CD4-positive, alpha-beta T cell treated with Interleukin-6 at 100 ng/mL for 8 hours (primary cell): ENCODE results near the gene CUEDC2.

Source experiments
- DNase-seq: peaks from one replicate; pipeline ENCODE4 v3.0.0-alpha.2; 2020; ENCODE audit warnings: mixed read lengths, low spot score

Gene CUEDC2

GRCh38 chr10:102409604-102410428 is 22.6 kb downstream of the CUEDC2 start:
- DNase-seq: no peak

GRCh38 chr10:102408728-102409603 is 23.4 kb downstream of the CUEDC2 start:
- DNase-seq: peak; percentile 71

- no peak for DNase-seq
These were observed 24.1 kb downstream of the CUEDC2 start for GRCh38 chr10:102408131-102408727.

DNA sequence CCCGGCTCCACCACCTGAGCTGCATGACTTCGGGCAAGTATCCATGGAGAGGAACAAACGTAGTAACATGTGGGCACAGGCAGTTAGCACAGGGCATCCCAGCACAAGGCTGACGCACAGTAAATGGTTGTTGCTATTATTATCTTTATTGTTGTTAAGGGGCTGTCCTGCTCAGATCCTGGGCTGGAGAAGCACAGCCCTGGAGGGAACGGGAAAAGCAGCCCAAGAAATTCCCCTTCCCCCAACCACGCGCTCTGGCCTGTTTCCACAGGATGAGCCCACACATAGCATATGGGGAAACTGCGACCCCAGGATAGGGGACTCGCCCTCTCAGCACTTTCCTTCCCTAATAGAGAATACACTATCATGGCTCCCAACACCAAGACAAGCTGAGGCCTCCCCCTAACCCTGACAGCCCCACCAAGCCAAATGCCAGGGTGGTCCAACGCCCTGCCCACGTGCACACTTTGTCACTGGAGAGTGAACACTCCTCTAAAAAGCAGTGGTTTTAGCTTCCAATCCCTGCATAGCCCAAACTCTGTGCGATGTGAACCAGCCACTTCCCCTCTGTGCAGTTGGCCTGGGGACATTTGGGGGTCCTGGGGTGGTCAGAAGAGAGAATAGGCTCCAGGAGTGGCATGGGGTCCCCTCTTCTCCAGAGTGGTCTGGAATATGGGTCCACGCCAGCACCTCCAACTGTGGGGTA is 24.8 kb downstream of the CUEDC2 start:
- no peak for DNase-seq

DNA sequence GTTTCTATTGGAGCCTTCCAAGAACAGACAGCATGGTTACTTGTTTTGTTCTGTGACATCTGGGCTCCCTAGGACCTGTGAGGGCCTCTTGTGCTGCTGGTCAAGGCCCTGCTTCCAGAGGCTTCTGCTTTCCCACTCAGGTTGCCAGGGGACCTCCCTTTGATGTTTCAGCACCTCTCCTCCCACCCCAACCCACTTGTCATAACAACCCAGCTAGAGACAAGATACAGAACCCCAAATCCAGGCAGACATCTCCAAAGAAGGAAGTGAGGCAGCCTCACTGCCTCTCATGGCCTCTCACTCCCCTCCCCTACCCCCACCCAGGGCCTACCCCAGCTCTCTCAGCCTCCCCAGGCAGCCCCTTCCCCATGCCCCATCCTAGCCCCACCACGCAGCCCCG is 25.6 kb downstream of the CUEDC2 start:
- DNase-seq: no peak

- no peak for DNase-seq
These were observed 26.7 kb downstream of the CUEDC2 start for GRCh38 chr10:102405632-102406031.

- no peak for DNase-seq
These were observed 27.2 kb downstream of the CUEDC2 start for GRCh38 chr10:102405108-102405571.

DNA sequence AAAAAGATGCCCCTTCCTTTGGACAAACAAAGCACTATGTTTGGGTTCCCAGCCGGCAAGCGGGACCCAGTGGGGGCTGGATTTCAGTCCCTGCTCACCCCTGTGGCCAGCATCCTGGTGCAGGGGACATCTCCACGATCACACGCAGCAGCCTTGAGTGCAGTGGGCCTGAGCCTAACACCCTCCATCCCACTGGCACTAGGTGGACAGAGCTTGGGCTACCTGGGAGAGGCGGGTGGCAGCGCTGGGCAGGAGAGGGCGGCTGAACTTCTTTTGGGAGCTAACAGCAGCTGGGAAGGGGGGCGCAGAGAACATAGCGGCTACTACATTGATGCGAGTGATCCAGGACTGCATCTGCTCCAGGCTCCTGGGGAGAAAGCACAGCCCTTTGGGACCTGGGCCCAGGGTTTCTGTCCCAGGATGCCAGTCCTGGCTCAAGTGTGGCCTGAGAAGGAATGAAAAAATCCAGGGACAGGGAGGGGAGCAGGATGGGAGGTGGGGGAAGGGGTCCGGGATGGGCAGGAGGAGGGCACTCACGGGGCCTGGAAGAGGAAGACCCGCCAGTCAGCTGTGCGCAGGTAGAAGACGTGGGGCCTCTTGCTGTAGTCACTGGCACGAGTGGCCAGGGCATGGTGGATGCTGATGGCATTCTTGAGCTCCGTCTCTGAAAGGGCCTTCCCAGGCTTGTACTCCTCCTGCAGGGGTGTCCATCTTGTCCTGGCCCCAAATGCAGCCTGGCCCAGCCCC is 27.8 kb downstream of the CUEDC2 start:
- no peak for DNase-seq

DNA sequence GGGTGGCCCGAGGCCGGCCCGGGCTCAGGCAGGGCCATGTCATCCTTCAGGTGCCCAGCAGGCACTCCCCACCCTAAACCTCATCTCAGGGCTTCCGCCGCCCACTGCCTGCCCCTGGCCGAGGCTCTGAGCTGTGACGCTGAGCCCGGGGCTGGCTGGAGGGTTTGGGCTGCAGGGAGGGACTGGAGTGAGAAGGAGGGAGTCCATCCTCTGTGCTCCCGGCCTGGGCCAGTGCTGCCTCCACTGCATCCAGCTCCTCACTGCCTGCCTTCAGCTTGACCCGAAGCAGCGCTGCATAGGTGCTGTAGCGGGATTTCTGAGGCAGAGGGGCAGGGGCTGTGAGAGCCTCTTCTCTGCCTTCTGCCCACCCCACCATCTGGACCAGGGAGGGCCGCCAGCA is 29.3 kb downstream of the CUEDC2 start:
- DNase-seq: no peak

DNA sequence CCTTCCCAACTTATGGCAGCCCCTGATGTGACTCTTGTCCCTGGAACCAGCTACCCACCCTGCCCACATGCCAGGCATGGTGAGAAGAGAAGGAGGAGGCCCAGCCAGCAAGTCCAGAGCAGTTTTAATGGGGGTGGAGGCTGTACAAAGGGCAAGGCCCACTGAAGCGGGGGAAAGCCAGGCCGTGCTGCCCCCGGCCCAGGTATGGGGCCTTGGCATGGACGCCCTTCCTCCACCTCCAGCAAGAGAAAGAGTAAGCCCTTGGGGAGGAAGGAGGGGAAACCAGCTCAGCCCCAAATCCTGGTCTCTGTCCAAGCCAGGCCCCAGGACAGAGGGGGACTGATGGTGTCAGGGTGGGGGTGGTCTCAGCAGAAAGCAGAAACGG is 29.9 kb downstream of the CUEDC2 start:
- no peak for DNase-seq

GRCh38 chr10:102401735-102402511 is 30.5 kb downstream of the CUEDC2 start:
- DNase-seq: no peak

DNA sequence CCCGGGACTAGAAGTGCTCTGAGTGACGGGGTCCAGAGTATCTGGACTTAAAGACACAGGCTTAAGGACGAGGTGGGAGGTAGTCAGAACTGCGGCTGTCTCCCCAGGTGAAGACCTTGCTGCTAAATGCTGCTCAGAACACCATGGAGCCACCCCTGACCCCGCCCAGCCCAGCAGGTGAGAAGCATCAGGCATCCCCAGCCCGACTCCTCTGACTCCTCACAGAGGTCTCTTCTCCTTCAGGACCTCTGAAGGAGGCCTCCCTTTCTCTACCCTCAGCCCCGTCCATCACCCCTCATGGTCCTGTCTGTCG is 31.1 kb downstream of the CUEDC2 start:
- no peak for DNase-seq

DNA sequence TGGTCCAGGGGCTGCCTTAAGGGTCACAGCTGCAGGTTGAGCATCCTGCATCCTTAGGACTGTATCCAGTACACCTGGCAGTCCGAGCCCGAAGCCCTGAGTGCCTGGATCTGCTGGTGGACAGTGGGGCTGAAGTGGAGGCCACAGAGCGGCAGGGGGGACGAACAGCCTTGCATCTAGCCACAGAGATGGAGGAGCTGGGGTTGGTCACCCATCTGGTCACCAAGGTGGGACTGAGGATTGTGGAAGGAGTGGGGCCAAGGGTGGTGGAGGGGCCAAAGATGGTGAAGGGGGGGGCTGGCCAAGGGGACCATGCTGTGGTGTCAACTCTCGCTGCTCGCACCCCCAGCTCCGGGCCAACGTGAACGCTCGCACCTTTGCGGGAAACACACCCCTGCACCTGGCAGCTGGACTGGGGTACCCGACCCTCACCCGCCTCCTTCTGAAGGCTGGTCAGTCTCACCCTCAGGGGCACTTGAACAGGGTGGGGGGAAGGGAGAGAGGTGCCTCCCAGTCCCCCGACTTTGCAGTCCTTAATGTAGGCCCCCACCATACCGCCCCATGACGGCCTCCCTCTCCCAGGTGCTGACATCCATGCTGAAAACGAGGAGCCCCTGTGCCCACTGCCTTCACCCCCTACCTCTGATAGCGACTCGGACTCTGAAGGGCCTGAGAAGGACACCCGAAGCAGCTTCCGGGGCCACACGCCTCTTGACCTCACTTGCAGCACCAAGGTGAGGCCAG is 31.6 kb downstream of the CUEDC2 start:
- no peak for DNase-seq

DNA sequence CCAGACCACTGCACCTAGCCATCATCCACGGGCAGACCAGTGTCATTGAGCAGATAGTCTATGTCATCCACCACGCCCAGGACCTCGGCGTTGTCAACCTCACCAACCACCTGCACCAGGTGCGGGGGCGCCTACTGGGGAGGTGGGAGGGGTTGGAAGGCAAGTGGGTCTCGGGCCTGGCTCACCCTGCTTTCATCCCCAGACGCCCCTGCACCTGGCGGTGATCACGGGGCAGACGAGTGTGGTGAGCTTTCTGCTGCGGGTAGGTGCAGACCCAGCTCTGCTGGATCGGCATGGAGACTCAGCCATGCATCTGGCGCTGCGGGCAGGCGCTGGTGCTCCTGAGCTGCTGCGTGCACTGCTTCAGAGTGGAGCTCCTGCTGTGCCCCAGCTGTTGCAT is 32.3 kb downstream of the CUEDC2 start:
- DNase-seq: no peak

DNA sequence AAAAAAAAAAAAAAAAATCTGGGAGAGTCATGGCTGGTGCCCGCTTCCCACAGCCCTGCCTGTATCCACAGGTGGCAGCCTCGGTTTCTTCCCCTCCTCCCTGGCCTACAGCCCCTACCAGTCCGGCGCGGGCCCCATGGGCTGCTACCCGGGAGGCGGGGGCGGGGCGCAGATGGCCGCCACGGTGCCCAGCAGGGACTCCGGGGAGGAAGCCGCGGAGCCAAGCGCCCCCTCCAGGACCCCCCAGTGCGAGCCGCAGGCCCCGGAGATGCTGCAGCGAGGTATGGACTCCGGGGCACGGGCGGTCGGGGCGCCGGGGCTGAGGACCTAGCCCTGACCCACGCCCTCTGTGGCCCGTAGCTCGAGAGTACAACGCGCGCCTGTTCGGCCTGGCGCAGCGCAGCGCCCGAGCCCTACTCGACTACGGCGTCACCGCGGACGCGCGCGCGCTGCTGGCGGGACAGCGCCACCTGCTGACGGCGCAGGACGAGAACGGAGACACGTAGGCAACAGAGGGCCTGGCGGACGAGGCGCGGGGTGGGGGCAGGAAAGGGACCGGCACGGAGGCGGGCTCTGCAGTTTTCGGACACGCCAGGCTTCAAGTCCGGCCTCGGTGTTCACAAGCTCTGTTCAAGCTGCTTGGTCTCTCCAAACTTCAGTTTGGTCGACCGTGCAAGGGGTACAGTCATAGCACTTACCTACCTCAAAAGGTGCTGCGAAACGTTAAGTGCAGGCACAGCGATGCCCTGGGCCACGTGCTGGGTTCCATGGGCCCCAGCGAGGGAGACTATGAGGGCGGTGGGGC is 33.0 kb downstream of the CUEDC2 start:
- DNase-seq: peak; percentile 84

DNA sequence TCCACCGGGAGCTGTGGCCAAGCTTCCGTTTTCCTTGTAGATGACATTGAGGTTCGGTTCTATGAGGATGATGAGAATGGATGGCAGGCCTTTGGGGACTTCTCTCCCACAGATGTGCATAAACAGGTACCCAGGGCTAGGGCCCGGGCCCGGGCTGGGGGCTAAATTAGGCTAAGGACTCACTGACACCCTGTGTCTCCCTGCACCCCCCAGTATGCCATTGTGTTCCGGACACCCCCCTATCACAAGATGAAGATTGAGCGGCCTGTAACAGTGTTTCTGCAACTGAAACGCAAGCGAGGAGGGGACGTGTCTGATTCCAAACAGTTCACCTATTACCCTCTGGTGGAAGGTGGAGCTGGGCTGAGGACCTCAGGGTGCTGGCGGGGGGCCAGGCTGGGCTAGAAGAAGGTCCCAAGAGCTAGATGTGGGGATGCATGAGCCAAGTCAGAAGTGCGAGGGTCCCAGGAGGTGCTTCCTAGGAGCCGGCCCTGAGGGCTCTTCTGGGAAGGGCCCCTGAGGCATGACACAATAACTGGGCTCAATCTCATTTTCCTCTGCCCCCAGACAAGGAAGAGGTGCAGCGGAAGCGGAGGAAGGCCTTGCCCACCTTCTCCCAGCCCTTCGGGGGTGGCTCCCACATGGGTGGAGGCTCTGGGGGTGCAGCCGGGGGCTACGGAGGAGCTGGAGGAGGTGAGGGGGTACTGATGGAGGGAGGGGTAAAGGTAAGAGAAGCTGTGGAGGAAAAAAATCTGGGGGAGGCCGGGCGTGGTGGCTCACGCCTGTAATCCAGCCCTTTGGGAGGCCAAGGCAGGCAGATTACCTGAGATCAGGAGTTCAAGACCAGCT is 34.0 kb downstream of the CUEDC2 start:
- no peak for DNase-seq

DNA sequence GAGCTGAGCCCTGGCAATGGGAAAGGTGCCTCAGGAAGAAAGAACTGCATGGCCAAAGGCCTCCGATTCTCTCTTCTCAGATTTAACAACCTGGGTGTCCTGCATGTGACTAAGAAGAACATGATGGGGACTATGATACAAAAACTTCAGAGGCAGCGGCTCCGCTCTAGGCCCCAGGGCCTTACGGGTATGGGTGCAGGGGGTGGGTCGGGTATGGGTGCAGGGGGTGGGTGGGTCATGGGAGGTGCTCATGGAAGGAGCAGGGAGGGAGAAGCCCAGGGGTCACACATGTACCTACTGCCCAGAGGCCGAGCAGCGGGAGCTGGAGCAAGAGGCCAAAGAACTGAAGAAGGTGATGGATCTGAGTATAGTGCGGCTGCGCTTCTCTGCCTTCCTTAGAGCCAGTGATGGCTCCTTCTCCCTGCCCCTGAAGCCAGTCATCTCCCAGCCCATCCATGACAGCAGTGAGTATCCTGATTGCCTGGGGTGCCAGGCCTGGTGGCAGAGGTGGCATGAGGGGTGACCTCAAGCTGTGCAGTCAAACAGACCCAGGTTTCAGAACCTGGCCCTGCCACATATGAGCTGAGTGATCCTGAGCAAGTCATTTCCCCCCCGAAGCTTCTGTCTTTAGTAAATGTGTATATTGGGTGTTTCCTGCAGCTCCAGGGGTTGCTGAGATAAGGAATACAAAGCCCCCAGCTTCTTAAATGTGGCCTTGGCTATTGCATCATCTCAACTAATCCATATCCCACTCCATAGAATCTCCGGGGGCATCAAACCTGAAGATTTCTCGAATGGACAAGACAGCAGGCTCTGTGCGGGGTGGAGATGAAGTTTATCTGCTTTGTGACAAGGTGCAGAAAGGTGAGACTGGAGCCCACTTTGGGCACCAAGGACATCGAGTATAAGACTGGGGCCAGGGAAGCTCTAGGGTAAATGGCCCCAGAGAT is 34.9 kb downstream of the CUEDC2 start:
- DNase-seq: no peak
